ENCODE measurements around the gene RSPO1. TPM values are rescaled to one million over a fixed set of nuclear protein-coding genes. Genes with fewer than 3 reads are reported as not detected.

Gene RSPO1
- total and polyA plus RNA-seq, 4 donors, result 0.06 to 0.14 (median 0.08) TPM; not detected in 1

DNA sequence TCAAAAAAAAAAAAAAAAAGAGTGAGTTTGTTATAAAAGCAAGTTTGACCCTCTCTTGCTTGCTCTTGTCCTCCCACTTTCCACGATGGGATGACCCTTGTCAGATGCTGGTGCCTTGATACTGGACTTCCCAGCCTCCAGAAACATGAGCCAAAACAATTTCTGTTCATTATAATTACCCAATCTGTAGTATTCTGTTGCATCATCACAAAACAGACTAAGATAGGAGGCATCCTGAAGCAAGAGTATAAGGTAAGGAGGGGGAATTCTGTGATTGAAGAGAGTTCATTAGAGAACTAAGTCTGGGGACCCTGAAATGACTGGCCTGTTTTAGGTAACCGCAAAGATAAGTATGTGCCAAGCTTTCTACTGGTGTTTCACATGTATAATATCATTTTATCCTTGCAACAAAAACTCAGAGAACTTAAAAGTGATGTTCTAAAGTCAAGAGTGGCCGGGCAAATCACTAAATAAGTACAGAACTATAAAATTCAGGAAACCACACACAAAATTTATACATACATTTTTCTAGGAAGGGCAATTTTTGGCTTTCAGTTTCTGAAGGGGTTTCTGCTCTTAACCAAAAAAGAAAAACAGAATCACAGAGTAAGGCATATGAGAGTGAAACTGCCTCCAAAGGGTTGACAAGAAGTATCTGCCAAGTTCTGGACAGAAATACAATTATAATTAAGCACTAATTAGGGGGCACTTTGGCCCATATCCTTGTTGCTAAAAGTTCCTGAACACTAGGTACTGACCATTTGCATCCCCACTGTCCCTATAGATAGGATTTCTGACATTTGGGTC, 64.0 kb downstream of the RSPO1 start (continued):
- TF ChIP-seq, protein P1, sequence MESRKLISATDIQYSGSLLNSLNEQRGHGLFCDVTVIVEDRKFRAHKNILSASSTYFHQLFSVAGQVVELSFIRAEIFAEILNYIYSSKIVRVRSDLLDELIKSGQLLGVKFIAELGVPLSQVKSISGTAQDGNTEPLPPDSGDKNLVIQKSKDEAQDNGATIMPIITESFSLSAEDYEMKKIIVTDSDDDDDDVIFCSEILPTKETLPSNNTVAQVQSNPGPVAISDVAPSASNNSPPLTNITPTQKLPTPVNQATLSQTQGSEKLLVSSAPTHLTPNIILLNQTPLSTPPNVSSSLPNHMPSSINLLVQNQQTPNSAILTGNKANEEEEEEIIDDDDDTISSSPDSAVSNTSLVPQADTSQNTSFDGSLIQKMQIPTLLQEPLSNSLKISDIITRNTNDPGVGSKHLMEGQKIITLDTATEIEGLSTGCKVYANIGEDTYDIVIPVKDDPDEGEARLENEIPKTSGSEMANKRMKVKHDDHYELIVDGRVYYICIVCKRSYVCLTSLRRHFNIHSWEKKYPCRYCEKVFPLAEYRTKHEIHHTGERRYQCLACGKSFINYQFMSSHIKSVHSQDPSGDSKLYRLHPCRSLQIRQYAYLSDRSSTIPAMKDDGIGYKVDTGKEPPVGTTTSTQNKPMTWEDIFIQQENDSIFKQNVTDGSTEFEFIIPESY (IDR thresholded peaks at IDR 0.05), result no peak
- no peak for TF ChIP-seq TAF1 (conservative IDR thresholded peaks at IDR 0.05)

- DNase-seq (ENCODE audit: low spot score), result no peak
- peaks cover 0 to 7% (median 1%) of the 10 kb centered on the region in 4 donors for H3K4me1 ChIP-seq (ENCODE audit: control insufficient read depth in 4 of 4, insufficient read depth in 4 of 4, low read length in 3 of 4)
- WGBS, result 90% methylated on average over 3 of the region's 3 CpGs
These were observed 67.7 kb downstream of the RSPO1 start for GRCh38 chr1:37567023-37567422.

DNA sequence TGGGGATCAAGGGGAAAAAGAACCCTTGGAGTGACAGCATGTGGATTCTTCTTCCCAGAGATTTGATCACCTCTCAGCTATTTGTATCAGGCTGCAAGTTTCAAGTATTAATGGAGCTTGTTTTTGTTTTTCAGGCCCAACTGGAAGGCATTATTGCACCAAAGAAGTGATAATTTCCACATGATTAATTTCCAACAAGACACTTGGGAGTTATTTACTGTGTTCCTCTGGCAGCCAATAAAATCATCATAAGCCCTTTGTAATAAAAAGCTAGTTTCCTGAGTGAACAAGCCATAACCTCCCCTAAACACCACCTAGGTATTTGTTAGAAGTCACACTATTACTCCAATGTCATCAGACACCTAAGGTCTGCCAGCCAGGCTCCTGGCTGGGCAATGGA, 69.8 kb downstream of the RSPO1 start:
- no peaks in the 10 kb centered on the region for H3K27me3 ChIP-seq (ENCODE audit: control insufficient read depth in 4 of 4, insufficient read depth in 4 of 4, low read length in 3 of 4)
- no peaks in the 10 kb centered on the region for H3K9me3 ChIP-seq (ENCODE audit: control insufficient read depth in 4 of 4, low read length in 3 of 4)
- peaks cover 0 to 7% (median 1%) of the 10 kb centered on the region in 4 donors for H3K4me1 ChIP-seq (ENCODE audit: control insufficient read depth in 4 of 4, insufficient read depth in 4 of 4, low read length in 3 of 4)
- H3K27ac ChIP-seq (ENCODE audit: low read depth in 1 of 2, low read length in 2 of 2), result no peak overlapping the region
- H3K9ac ChIP-seq (ENCODE audit: low read depth in 1 of 2, low read length in 2 of 2), result no peak overlapping the region
- no peak overlapping the region for H3K4me3 ChIP-seq (ENCODE audit: low read depth in 1 of 3, low read length in 3 of 3)
- peaks cover 5 to 58% (median 52%) of the 10 kb centered on the region in 4 donors for H3K36me3 ChIP-seq (ENCODE audit: control insufficient read depth in 4 of 4, insufficient read depth in 3 of 4, low read depth in 1 of 4, low read length in 3 of 4)
- TF ChIP-seq RXRA (IDR thresholded peaks at IDR 0.05) (no peak), JUND (IDR thresholded peaks at IDR 0.05) (no peak), MAX (IDR thresholded peaks at IDR 0.05) (no peak)
- no peak for DNase-seq (ENCODE audit: low spot score)

More at GRCh38 chr1:37567023-37567422, 67.7 kb downstream of the RSPO1 start:
- Histone ChIP-seq H3K9me3 (ENCODE audit: control insufficient read depth in 4 of 4, low read length in 3 of 4) (no peaks in the 10 kb centered on the region), H3K9ac (ENCODE audit: low read depth in 1 of 2, low read length in 2 of 2) (no peak overlapping the region), H3K27me3 (ENCODE audit: control insufficient read depth in 4 of 4, insufficient read depth in 4 of 4, low read length in 3 of 4) (no peaks in the 10 kb centered on the region), H3K4me3 (ENCODE audit: low read depth in 1 of 3, low read length in 3 of 3) (no peak overlapping the region), H3K27ac (ENCODE audit: low read depth in 1 of 2, low read length in 2 of 2) (no peak overlapping the region), H3K36me3 (ENCODE audit: control insufficient read depth in 4 of 4, insufficient read depth in 3 of 4, low read depth in 1 of 4, low read length in 3 of 4) (peaks cover 5 to 70% (median 58%) of the 10 kb centered on the region in 4 donors)
- TF ChIP-seq GABPA (IDR thresholded peaks at IDR 0.05 in 1 of 2, conservative IDR thresholded peaks at IDR 0.05 in 1 of 2), result no peak
- no peak for TF ChIP-seq SP1 (IDR thresholded peaks at IDR 0.05)
- TF ChIP-seq HNF4G (IDR thresholded peaks at IDR 0.05), result no peak

DNA sequence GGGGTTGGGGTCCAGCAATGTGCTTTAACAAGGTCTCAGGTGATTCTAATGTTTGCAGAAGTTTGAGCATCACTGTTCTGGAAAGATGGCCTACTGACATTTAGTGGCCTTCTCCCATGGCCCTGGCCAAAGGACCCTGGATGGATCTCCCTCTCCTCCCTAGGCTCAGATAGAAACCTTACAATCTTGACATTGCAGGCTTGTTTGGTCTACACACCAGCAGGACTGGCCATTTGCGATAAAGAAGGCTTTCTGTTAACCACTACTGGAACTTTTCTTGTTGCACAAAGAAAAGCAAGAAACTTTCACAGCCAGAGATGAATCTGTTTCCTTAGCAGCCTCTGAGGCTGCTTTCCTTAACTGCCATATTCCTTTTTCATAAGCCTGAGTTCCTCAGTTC, 71.7 kb downstream of the RSPO1 start:
- Histone ChIP-seq H3K4me1 (ENCODE audit: control insufficient read depth in 4 of 4, insufficient read depth in 4 of 4, low read length in 3 of 4) (peaks cover 0 to 7% (median 1%) of the 10 kb centered on the region in 4 donors), H3K4me3 (ENCODE audit: low read depth in 1 of 3, low read length in 3 of 3) (no peak overlapping the region), H3K9ac (ENCODE audit: low read depth in 1 of 2, low read length in 2 of 2) (no peak overlapping the region), H3K27ac (ENCODE audit: low read depth in 1 of 2, low read length in 2 of 2) (no peak overlapping the region), H3K36me3 (ENCODE audit: control insufficient read depth in 4 of 4, insufficient read depth in 3 of 4, low read depth in 1 of 4, low read length in 3 of 4) (peaks cover 3 to 39% (median 34%) of the 10 kb centered on the region in 4 donors), H3K27me3 (ENCODE audit: control insufficient read depth in 4 of 4, insufficient read depth in 4 of 4, low read length in 3 of 4) (no peaks in the 10 kb centered on the region), H3K9me3 (ENCODE audit: control insufficient read depth in 4 of 4, low read length in 3 of 4) (no peaks in the 10 kb centered on the region)
- DNase-seq (ENCODE audit: low spot score), result no peak
- 92% methylated on average over 1 of the region's 1 CpG for WGBS
- TF ChIP-seq MAX (IDR thresholded peaks at IDR 0.05), result no peak
- TF ChIP-seq, protein P1 (IDR thresholded peaks at IDR 0.05), result no peak
- TF ChIP-seq TAF1 (conservative IDR thresholded peaks at IDR 0.05), result no peak
- no peak for TF ChIP-seq GABPA (IDR thresholded peaks at IDR 0.05 in 1 of 2, conservative IDR thresholded peaks at IDR 0.05 in 1 of 2)
- TF ChIP-seq FOXA2 (IDR thresholded peaks at IDR 0.05), result no peak
- TF ChIP-seq RXRA (IDR thresholded peaks at IDR 0.05), result no peak
- TF ChIP-seq, protein P2, sequence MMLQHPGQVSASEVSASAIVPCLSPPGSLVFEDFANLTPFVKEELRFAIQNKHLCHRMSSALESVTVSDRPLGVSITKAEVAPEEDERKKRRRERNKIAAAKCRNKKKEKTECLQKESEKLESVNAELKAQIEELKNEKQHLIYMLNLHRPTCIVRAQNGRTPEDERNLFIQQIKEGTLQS (IDR thresholded peaks at IDR 0.05), result no peak
- no peak for TF ChIP-seq FOXA1 (IDR thresholded peaks at IDR 0.05)
- TF ChIP-seq NR2F2 (IDR thresholded peaks at IDR 0.05), result no peak
- no peak for TF ChIP-seq RAD21 (IDR thresholded peaks at IDR 0.05)
- TF ChIP-seq, protein P3, sequence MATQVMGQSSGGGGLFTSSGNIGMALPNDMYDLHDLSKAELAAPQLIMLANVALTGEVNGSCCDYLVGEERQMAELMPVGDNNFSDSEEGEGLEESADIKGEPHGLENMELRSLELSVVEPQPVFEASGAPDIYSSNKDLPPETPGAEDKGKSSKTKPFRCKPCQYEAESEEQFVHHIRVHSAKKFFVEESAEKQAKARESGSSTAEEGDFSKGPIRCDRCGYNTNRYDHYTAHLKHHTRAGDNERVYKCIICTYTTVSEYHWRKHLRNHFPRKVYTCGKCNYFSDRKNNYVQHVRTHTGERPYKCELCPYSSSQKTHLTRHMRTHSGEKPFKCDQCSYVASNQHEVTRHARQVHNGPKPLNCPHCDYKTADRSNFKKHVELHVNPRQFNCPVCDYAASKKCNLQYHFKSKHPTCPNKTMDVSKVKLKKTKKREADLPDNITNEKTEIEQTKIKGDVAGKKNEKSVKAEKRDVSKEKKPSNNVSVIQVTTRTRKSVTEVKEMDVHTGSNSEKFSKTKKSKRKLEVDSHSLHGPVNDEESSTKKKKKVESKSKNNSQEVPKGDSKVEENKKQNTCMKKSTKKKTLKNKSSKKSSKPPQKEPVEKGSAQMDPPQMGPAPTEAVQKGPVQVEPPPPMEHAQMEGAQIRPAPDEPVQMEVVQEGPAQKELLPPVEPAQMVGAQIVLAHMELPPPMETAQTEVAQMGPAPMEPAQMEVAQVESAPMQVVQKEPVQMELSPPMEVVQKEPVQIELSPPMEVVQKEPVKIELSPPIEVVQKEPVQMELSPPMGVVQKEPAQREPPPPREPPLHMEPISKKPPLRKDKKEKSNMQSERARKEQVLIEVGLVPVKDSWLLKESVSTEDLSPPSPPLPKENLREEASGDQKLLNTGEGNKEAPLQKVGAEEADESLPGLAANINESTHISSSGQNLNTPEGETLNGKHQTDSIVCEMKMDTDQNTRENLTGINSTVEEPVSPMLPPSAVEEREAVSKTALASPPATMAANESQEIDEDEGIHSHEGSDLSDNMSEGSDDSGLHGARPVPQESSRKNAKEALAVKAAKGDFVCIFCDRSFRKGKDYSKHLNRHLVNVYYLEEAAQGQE (IDR thresholded peaks at IDR 0.05), result no peak
- no peak for TF ChIP-seq YY1 (IDR thresholded peaks at IDR 0.05)
- no peak for TF ChIP-seq EGR1 (IDR thresholded peaks at IDR 0.05; ENCODE audit: low read depth in 2 of 2)
- TF ChIP-seq JUND (IDR thresholded peaks at IDR 0.05), result no peak

Measured in liver (tissue), 9 donors.